ENCODE results near the gene AZIN2.
A peak's percentile ranks its signal among the peaks of the same experiment; 100 is the strongest.

The AZIN2 gene

GRCh38 chr1:33143698-33144097 is 62.7 kb downstream of the AZIN2 start:
- Mint-ChIP-seq H3K27ac (peak overlapping the region in 2 of 3 experiments; percentile 15 to 92), H3K4me3 (no peak overlapping the region), H3K27me3 (ENCODE audit: low read depth) (no peaks in the 10 kb centered on the region), H3K36me3 (ENCODE audit: low read depth) (peaks cover 7% of the 10 kb centered on the region), H3K9me3 (no peaks in the 10 kb centered on the region), H3K4me1 (peaks cover 34% of the 10 kb centered on the region)
- TF ChIP-seq CTCF (IDR thresholded peaks at IDR 0.05; ENCODE audit: unreplicated experiment in 3 of 3): no peak

GRCh38 chr1:33146003-33146402 is 65.0 kb downstream of the AZIN2 start:
- no peaks in the 10 kb centered on the region for H3K27me3 Mint-ChIP-seq (ENCODE audit: low read depth)
- peak overlapping the region in 1 of 3 experiments; percentile 38 for H3K27ac Mint-ChIP-seq
- no peaks in the 10 kb centered on the region for H3K9me3 Mint-ChIP-seq
- H3K4me1 Mint-ChIP-seq: peaks cover 30% of the 10 kb centered on the region
- TF ChIP-seq CTCF (IDR thresholded peaks at IDR 0.05; ENCODE audit: unreplicated experiment in 3 of 3): no peak
- H3K4me3 Mint-ChIP-seq: no peak overlapping the region
- H3K36me3 Mint-ChIP-seq (ENCODE audit: low read depth): peaks cover 15% of the 10 kb centered on the region

- Mint-ChIP-seq H3K36me3 (ENCODE audit: low read depth) (peaks cover 15% of the 10 kb centered on the region), H3K9me3 (no peaks in the 10 kb centered on the region), H3K4me3 (no peak overlapping the region), H3K27me3 (ENCODE audit: low read depth) (no peaks in the 10 kb centered on the region), H3K4me1 (peaks cover 36% of the 10 kb centered on the region), H3K27ac (no peak overlapping the region)
- no peak for TF ChIP-seq CTCF (IDR thresholded peaks at IDR 0.05; ENCODE audit: unreplicated experiment in 3 of 3)
These were observed 66.5 kb downstream of the AZIN2 start for GRCh38 chr1:33147275-33147996.

- TF ChIP-seq CTCF (IDR thresholded peaks at IDR 0.05; ENCODE audit: unreplicated experiment in 3 of 3): no peak
- Mint-ChIP-seq H3K4me1 (peaks cover 35% of the 10 kb centered on the region), H3K27ac (no peak overlapping the region), H3K36me3 (ENCODE audit: low read depth) (peaks cover 15% of the 10 kb centered on the region), H3K27me3 (ENCODE audit: low read depth) (no peaks in the 10 kb centered on the region), H3K4me3 (no peak overlapping the region), H3K9me3 (no peaks in the 10 kb centered on the region)
These were observed 67.0 kb downstream of the AZIN2 start for GRCh38 chr1:33147997-33148314.

GRCh38 chr1:33148615-33149014 is 67.7 kb downstream of the AZIN2 start:
- Mint-ChIP-seq H3K9me3 (no peaks in the 10 kb centered on the region), H3K27me3 (ENCODE audit: low read depth) (no peaks in the 10 kb centered on the region), H3K4me1 (peaks cover 33% of the 10 kb centered on the region), H3K36me3 (ENCODE audit: low read depth) (peaks cover 16% of the 10 kb centered on the region), H3K4me3 (no peak overlapping the region), H3K27ac (peak overlapping the region in 1 of 3 experiments; percentile 16)
- no peak for TF ChIP-seq CTCF (IDR thresholded peaks at IDR 0.05; ENCODE audit: unreplicated experiment in 3 of 3)

Data from nephron (organoid).